ENCODE results near the gene TRMT61A.

TRMT61A gene

GRCh38 chr14:103584326-103584915 is 55.4 kb downstream of the TRMT61A start:
- no peak for DNase-seq (ENCODE audit: low spot score)
- TF ChIP-seq CTCF (IDR thresholded peaks at IDR 0.05; ENCODE audit: extremely low read depth, missing control alignments), result no peak
